ENCODE measurements around the gene MCTP2. TPM values are rescaled to one million over a fixed set of nuclear protein-coding genes. Genes with fewer than 3 reads are reported as not detected.

Gene MCTP2
- total RNA-seq, 1 donor = 3.9 TPM

DNA sequence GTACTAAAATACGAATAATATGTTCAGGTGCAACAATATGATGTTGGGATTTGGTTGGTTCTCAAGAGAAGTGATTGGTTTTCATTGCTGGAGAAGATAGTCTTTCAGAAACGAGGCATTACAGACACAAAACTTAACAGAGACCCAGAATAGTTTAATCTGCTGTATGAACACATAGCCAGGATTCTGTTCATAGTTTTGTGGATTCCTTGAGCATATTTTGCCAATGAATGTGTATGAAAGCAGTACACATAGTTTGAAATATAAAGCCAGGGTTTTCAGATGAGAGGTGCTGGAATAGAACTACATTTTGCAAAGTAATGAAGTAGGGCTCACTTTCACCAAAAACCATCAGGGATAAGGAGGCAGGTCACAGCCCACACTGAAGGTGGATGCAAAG lies 5.7 kb upstream of the MCTP2 start:
- TF ChIP-seq CTCF (IDR thresholded peaks at IDR 0.05; ENCODE audit: insufficient read depth, low read length) = no peak
- no peak overlapping the region for H3K4me3 ChIP-seq (ENCODE audit: low read depth, low read length)
- DNase-seq (ENCODE audit: low read depth) = peak; percentile 7

GRCh38 chr15:94228611-94229010 lies 2.8 kb upstream of the MCTP2 start:
- no peak for TF ChIP-seq CTCF (IDR thresholded peaks at IDR 0.05; ENCODE audit: insufficient read depth, low read length)
- no peak for DNase-seq (ENCODE audit: low read depth)
- H3K4me3 ChIP-seq (ENCODE audit: low read depth, low read length) = no peak overlapping the region

DNA sequence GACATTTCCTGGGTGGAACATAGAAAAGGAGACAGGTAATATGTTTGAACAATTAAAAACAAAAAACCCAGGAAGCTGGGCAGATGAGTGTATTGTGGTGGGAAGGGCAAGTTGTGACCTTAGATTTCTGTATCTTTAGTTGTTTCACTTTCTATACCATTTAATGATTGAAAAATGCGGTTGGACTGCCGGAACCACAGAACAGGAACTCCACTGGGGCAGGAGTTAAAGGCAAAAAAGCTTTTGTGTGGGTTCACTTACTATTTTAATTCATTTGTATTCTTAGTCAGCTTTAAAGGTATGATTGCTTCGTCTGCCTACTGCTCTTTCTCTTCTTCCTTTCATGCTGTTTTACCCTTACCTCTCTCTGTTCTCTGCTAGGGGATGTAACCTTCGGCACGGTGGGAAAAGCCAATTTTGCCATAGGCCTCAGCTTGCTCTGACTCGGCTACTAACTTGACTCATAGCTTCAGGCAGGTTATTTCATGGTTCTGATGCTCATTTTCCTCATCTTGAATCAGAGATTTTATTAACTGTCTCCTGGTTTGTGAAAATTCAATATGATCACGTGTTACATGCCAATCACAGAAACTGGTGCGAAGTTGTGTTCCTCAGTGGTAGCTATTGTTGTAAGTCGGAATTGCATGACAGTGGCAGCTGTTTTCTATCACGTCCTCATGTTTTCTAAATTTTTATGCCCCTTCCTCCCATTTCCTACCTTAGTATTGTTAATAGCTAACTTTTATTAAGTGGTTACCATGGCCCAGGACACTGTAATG lies 1.6 kb upstream of the MCTP2 start:
- no peak overlapping the region for H3K4me3 ChIP-seq (ENCODE audit: low read depth, low read length)
- TF ChIP-seq CTCF (IDR thresholded peaks at IDR 0.05; ENCODE audit: insufficient read depth, low read length) = no peak
- no peak for DNase-seq (ENCODE audit: low read depth)

GRCh38 chr15:94230431-94230882 lies 904 bp upstream of the MCTP2 start:
- no peak for DNase-seq (ENCODE audit: low read depth)

DNA sequence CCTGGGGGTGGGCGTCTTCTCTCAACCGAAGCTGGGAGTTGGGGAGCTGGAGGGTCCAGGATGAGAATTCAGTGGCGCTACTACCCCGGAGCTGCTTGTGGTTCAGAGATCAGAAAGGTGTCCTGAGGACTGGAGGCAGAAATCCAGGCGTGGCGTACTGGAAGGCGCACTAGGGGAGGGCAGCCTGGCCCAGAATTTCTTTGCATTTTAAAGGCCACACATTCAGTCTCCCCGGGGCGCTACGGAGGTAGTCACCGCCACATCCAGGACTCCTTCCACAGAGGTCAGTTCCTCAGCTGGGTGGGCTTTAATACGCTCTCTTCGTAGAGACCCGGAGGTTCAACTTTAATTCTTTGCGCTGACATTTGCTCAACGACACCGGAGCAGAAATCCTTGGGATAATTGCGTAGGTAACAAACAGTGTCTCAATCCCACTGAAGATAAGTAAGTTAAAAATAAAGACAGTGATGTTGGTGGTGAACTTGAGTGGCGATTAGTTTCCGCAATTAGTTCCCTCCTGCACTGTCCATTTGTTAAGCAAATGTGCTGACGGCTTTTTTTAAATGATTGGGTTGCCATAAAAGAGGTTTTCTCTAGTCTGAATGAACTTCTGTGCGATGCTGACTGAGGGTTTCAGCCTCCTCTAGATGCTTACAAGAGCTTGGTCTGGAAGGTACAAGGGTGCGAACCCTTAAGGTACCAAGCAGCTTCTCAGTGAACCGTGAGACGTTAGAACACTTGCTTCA lies 535 bp downstream of the MCTP2 start:
- DNase-seq (ENCODE audit: low read depth) = no peak
- no peak for TF ChIP-seq CTCF (IDR thresholded peaks at IDR 0.05; ENCODE audit: insufficient read depth, low read length)
- H3K4me3 ChIP-seq (ENCODE audit: low read depth, low read length) = peak overlapping the region; percentile 59

More at GRCh38 chr15:94230431-94230882, 904 bp upstream of the MCTP2 start:
- H3K4me3 ChIP-seq (ENCODE audit: low read depth, low read length) = peak overlapping the region; percentile 59
- TF ChIP-seq CTCF (IDR thresholded peaks at IDR 0.05; ENCODE audit: insufficient read depth, low read length) = no peak

- DNase-seq (ENCODE audit: low read depth) = no peak
- TF ChIP-seq CTCF (IDR thresholded peaks at IDR 0.05; ENCODE audit: insufficient read depth, low read length) = no peak
- no peak overlapping the region for H3K4me3 ChIP-seq (ENCODE audit: low read depth, low read length)
These were observed 2.1 kb downstream of the MCTP2 start for GRCh38 chr15:94233441-94233840.

All from fibroblast of the aortic adventitia (primary cell).